Mesangial cell (primary cell): ENCODE measurements around the gene RBP4. TPM values are rescaled to one million over a fixed set of nuclear protein-coding genes. Genes with fewer than 3 reads are reported as not detected.

Experiments
- total RNA-seq: library from RNA; depleted of rRNA; stranded (reverse); fragments of >200 nt; gene quantifications from 2 replicates; pipeline ENCODE4 v1.2.3, GENCODE V29; 2015

The RBP4 gene
- total RNA-seq: 0.49 and 0.63 TPM in 2 replicates

DNA sequence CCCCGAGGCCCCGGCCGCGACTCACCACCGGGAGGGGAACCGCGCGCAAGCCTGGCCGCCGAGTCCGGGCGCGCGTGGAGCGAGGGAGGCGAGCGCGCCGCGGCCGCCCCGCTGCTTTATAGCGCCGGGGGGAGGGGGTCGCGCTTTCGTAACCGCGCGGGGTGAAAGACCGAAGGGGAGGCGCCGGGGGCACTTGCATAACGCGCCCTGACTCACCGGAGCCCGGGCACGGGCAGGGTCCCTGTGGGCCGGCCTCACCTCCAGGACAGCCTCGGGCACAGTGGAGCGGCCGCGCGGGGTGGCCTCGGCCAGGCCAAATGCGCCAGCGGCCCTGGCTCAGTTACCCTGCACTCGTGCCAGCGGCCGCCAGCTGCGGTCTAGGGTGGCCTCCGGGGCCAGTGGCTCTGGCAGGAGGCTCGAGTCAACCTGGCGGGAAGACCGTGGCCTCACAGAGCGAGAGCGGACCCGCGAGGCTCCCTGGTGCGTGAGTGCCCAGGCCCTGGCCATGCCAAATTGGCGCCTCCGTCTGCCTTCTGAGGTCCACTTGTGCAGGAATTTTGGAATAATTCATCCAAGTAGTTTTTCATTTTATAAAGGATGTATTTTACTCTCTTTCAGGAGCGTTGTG is at the start of gene RBP4:
RBP4 (minus strand) TSS at position 90 of the 628 bp plus-strand sequence. CDS start 207 bp downstream, outside the sequence.

GRCh38 chr10:93612311-93612710 is 11.3 kb upstream of the RBP4 start, which contains the start of gene PDE6C:
TSS of gene PDE6C (plus strand) at chr10:93612537. CDS start at chr10:93612726, 189 bp downstream.

GRCh38 chr10:93566435-93567276 is 34.4 kb downstream of the RBP4 start, which contains the start of gene FFAR4:
TSS of gene FFAR4 (plus strand) at chr10:93566665. CDS start at chr10:93566721, 56 bp downstream.

Other genes with a start within 250 kb of the RBP4 start
- 171 and 235 TPM in 2 replicates for gene MYOF, start 118.9 kb downstream of the RBP4 start, total RNA-seq
- gene CEP55, start 104.6 kb downstream of the RBP4 start, total RNA-seq: 3.7 and 79.5 TPM in 2 replicates
- gene FFAR4, start 34.6 kb downstream of the RBP4 start, total RNA-seq: not detected in 2 replicates
- gene PDE6C, start 11.3 kb upstream of the RBP4 start, total RNA-seq: not detected in 2 replicates
- 2.0 and 3.0 TPM in 2 replicates for gene FRA10AC1, start 101.4 kb upstream of the RBP4 start, total RNA-seq
- gene LGI1, start 156.7 kb upstream of the RBP4 start, total RNA-seq: not detected in 2 replicates